ENCODE data around the gene SHE.

The SHE gene

DNA sequence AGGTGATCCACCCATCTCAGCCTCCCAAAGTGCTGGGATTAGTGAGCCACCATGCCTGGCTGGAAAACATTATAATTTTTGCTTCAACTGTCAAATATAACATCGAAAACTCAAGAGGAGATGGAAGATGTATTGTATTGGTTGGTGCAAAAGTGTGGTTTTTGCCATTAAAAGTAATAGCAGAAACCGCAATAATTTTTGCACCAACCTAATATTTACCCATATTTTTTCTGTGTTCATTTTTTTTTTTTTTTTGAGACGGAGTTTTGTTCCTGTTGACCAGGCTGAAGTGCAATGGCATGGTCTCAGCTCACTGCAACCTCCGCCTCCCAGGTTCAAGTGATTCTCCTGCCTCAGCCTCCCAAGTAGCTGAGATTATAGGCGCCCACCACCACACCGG is 27.1 kb upstream of the SHE start:
- CTCF ChIA-PET: interaction anchor here (2.1 kb wide), 1 partner anchor 17 kb away, joined by 5 read pairs; no protein-coding TSS in a partner anchor
- TF ChIP-seq ELF4 (IDR thresholded peaks at IDR 0.05): no peak
- TF ChIP-seq HDGF (IDR thresholded peaks at IDR 0.05; ENCODE audit: borderline replicate concordance): no peak
- TF ChIP-seq BHLHE40 (IDR thresholded peaks at IDR 0.05; ENCODE audit: borderline replicate concordance): no peak
- TF ChIP-seq ARNT (IDR thresholded peaks at IDR 0.05): no peak
- TF ChIP-seq TARDBP (IDR thresholded peaks at IDR 0.05): no peak
- no peak for TF ChIP-seq LEF1 (IDR thresholded peaks at IDR 0.05; ENCODE audit: borderline replicate concordance)
- TF ChIP-seq SUZ12 (IDR thresholded peaks at IDR 0.05): no peak
- no peak for TF ChIP-seq FOXA1 (IDR thresholded peaks at IDR 0.05)
- TF ChIP-seq L3MBTL2 (conservative IDR thresholded peaks at IDR 0.05): no peak
- no peak for TF ChIP-seq FOXK2 (IDR thresholded peaks at IDR 0.05)
- TF ChIP-seq ZNF384 (IDR thresholded peaks at IDR 0.05): no peak
- TF ChIP-seq FOXM1 (IDR thresholded peaks at IDR 0.05; ENCODE audit: borderline replicate concordance): no peak
- TF ChIP-seq NFRKB (IDR thresholded peaks at IDR 0.05): no peak
- TF ChIP-seq CTBP1 (IDR thresholded peaks at IDR 0.05; ENCODE audit: borderline replicate concordance): no peak
- POLR2A ChIA-PET: no interaction called here
- DNase-seq (ENCODE audit: extremely low spot score): no peak

DNA sequence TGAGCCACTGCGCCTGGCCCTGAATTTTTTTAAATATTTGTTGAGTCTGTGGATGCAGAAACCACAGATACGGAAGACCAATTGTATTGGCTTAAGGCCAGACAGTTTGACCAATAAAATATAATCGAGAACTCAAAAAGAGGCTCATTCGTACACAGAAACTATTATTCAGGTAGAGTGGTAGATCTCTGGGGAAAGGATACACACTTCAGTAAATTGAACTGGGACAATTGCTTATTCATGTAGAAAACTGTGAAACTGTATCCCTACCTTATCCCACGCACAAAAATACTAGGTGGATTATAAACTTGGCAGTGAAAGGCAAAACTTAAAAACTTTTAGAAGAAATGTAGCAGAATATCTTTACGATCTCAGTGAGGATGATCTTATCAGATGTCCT is 25.0 kb upstream of the SHE start:
- ChIA-PET POLR2A (no interaction called here), CTCF (no interaction called here)
- no peak for DNase-seq (ENCODE audit: extremely low spot score)
- TF ChIP-seq FOXK2 (IDR thresholded peaks at IDR 0.05): no peak
- no peak for TF ChIP-seq ZNF384 (IDR thresholded peaks at IDR 0.05)
- TF ChIP-seq, protein P1, sequence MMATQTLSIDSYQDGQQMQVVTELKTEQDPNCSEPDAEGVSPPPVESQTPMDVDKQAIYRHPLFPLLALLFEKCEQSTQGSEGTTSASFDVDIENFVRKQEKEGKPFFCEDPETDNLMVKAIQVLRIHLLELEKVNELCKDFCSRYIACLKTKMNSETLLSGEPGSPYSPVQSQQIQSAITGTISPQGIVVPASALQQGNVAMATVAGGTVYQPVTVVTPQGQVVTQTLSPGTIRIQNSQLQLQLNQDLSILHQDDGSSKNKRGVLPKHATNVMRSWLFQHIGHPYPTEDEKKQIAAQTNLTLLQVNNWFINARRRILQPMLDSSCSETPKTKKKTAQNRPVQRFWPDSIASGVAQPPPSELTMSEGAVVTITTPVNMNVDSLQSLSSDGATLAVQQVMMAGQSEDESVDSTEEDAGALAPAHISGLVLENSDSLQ (IDR thresholded peaks at IDR 0.05): no peak
- TF ChIP-seq SP1 (IDR thresholded peaks at IDR 0.05): no peak
- no peak for TF ChIP-seq HDGF (IDR thresholded peaks at IDR 0.05; ENCODE audit: borderline replicate concordance)
- TF ChIP-seq ELF4 (IDR thresholded peaks at IDR 0.05): no peak
- TF ChIP-seq L3MBTL2 (conservative IDR thresholded peaks at IDR 0.05): no peak

GRCh38 chr1:154524881-154525280 is 22.7 kb upstream of the SHE start:
- ChIA-PET POLR2A (no interaction called here), CTCF (no interaction called here)
- TF ChIP-seq, protein P1 (IDR thresholded peaks at IDR 0.05): no peak
- TF ChIP-seq ELF4 (IDR thresholded peaks at IDR 0.05) (no peak), SUZ12 (IDR thresholded peaks at IDR 0.05) (no peak), FOXM1 (IDR thresholded peaks at IDR 0.05; ENCODE audit: borderline replicate concordance) (no peak), ZNF384 (IDR thresholded peaks at IDR 0.05) (no peak), HDGF (IDR thresholded peaks at IDR 0.05; ENCODE audit: borderline replicate concordance) (no peak)
- DNase-seq (ENCODE audit: extremely low spot score): no peak

- CTCF ChIA-PET: interaction anchor here (1.8 kb wide), 1 partner anchor 25 kb away, joined by 8 read pairs; no protein-coding TSS in a partner anchor
- no peak for DNase-seq (ENCODE audit: extremely low spot score)
- TF ChIP-seq CTBP1 (IDR thresholded peaks at IDR 0.05; ENCODE audit: borderline replicate concordance) (no peak), FOXA1 (IDR thresholded peaks at IDR 0.05) (no peak), L3MBTL2 (conservative IDR thresholded peaks at IDR 0.05) (no peak), TARDBP (IDR thresholded peaks at IDR 0.05) (no peak), SUZ12 (IDR thresholded peaks at IDR 0.05) (no peak), ELF4 (IDR thresholded peaks at IDR 0.05) (no peak), SP1 (IDR thresholded peaks at IDR 0.05) (no peak), FOXK2 (IDR thresholded peaks at IDR 0.05) (no peak), NFRKB (IDR thresholded peaks at IDR 0.05) (no peak), FOXM1 (IDR thresholded peaks at IDR 0.05; ENCODE audit: borderline replicate concordance) (no peak), ZNF384 (IDR thresholded peaks at IDR 0.05) (no peak), ARNT (IDR thresholded peaks at IDR 0.05) (no peak), BHLHE40 (IDR thresholded peaks at IDR 0.05; ENCODE audit: borderline replicate concordance) (no peak)
- TF ChIP-seq, protein P1 (IDR thresholded peaks at IDR 0.05): no peak
- POLR2A ChIA-PET: no interaction called here
These were observed 19.5 kb upstream of the SHE start for GRCh38 chr1:154521695-154522094.

- POLR2A ChIA-PET: no interaction called here
- no peak for DNase-seq (ENCODE audit: extremely low spot score)
- no peak for TF ChIP-seq NFRKB (IDR thresholded peaks at IDR 0.05)
- TF ChIP-seq BHLHE40 (IDR thresholded peaks at IDR 0.05; ENCODE audit: borderline replicate concordance): no peak
- no peak for TF ChIP-seq TARDBP (IDR thresholded peaks at IDR 0.05)
- TF ChIP-seq ELF4 (IDR thresholded peaks at IDR 0.05): no peak
- TF ChIP-seq HDGF (IDR thresholded peaks at IDR 0.05; ENCODE audit: borderline replicate concordance): no peak
- TF ChIP-seq FOXA1 (IDR thresholded peaks at IDR 0.05): no peak
- no peak for TF ChIP-seq L3MBTL2 (conservative IDR thresholded peaks at IDR 0.05)
- TF ChIP-seq FOXM1 (IDR thresholded peaks at IDR 0.05; ENCODE audit: borderline replicate concordance): no peak
- no peak for TF ChIP-seq SUZ12 (IDR thresholded peaks at IDR 0.05)
- no peak for TF ChIP-seq CTBP1 (IDR thresholded peaks at IDR 0.05; ENCODE audit: borderline replicate concordance)
- TF ChIP-seq, protein P1 (IDR thresholded peaks at IDR 0.05): no peak
- TF ChIP-seq ZNF384 (IDR thresholded peaks at IDR 0.05): no peak
- TF ChIP-seq SP1 (IDR thresholded peaks at IDR 0.05): no peak
- no peak for TF ChIP-seq ARNT (IDR thresholded peaks at IDR 0.05)
- no peak for TF ChIP-seq LEF1 (IDR thresholded peaks at IDR 0.05; ENCODE audit: borderline replicate concordance)
- no peak for TF ChIP-seq FOXK2 (IDR thresholded peaks at IDR 0.05)
- CTCF ChIA-PET: interaction anchor here (1.8 kb wide), 1 partner anchor 26 kb away, joined by 8 read pairs; no protein-coding TSS in a partner anchor
These were observed 18.1 kb upstream of the SHE start for GRCh38 chr1:154520333-154520732.

GRCh38 chr1:154519591-154519991 is 17.4 kb upstream of the SHE start:
- DNase-seq (ENCODE audit: extremely low spot score): no peak
- CTCF ChIA-PET: no interaction called here
- POLR2A ChIA-PET: no interaction called here
- TF ChIP-seq CTBP1 (IDR thresholded peaks at IDR 0.05; ENCODE audit: borderline replicate concordance) (no peak), L3MBTL2 (conservative IDR thresholded peaks at IDR 0.05) (no peak), TARDBP (IDR thresholded peaks at IDR 0.05) (no peak), FOXA1 (IDR thresholded peaks at IDR 0.05) (no peak), BHLHE40 (IDR thresholded peaks at IDR 0.05; ENCODE audit: borderline replicate concordance) (no peak), HDGF (IDR thresholded peaks at IDR 0.05; ENCODE audit: borderline replicate concordance) (no peak), SUZ12 (IDR thresholded peaks at IDR 0.05) (no peak), ARNT (IDR thresholded peaks at IDR 0.05) (no peak), ELF4 (IDR thresholded peaks at IDR 0.05) (no peak)
- TF ChIP-seq, protein P1 (IDR thresholded peaks at IDR 0.05): no peak

Data from HEK293T (cell line).